A375 (cell line): ENCODE results near the gene TCTA. TPM values are rescaled to one million over a fixed set of nuclear protein-coding genes. Genes with fewer than 3 reads are reported as not detected.

ENCODE experiments used
- total RNA-seq: library from RNA; depleted of rRNA; stranded (reverse); fragments of >200 nt; shearing (Covaris generic); gene quantifications from 2 replicates; pipeline ENCODE4 v1.2.3, GENCODE V29; 2014; rRNA removed

Gene TCTA, protein sequence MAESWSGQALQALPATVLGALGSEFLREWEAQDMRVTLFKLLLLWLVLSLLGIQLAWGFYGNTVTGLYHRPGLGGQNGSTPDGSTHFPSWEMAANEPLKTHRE
- 11.1 and 14.8 TPM in 2 replicates for total RNA-seq

DNA sequence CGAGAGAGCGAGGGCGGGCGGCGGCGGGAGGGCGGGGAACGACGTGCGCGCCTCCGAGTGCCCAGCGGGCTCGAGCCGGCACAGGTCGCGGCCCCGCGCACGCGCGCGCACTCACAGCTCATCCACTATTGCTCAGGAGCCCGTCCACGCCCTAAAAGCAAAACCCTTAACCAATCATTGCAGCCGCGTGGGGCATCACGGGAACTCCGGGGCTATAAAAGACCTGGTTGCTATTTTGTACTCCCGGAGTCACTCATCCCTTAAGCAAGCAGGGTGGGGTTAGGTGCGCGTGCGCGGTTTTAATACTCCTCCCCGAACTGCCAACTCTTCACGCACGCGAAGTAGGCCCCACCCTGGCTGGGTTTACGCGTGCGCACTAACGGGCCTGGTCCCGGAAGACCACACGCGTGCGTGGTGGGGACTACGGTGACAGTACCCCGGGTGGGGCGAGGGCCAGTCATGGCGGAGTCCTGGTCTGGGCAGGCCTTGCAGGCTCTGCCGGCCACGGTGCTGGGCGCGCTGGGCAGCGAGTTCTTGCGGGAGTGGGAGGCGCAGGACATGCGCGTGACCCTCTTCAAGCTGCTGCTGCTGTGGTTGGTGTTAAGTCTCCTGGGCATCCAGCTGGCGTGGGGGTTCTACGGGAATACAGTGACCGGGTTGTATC, at the start of gene TCTA, which contains the start of gene RHOA:
TCTA (plus strand) TSS at position 456 of the 664 bp plus-strand sequence; CDS start at position 460, 4 bp downstream.
RHOA (minus strand) TSS at position 9 of the 664 bp plus-strand sequence. CDS start 36,387 bp downstream, outside the sequence.

DNA sequence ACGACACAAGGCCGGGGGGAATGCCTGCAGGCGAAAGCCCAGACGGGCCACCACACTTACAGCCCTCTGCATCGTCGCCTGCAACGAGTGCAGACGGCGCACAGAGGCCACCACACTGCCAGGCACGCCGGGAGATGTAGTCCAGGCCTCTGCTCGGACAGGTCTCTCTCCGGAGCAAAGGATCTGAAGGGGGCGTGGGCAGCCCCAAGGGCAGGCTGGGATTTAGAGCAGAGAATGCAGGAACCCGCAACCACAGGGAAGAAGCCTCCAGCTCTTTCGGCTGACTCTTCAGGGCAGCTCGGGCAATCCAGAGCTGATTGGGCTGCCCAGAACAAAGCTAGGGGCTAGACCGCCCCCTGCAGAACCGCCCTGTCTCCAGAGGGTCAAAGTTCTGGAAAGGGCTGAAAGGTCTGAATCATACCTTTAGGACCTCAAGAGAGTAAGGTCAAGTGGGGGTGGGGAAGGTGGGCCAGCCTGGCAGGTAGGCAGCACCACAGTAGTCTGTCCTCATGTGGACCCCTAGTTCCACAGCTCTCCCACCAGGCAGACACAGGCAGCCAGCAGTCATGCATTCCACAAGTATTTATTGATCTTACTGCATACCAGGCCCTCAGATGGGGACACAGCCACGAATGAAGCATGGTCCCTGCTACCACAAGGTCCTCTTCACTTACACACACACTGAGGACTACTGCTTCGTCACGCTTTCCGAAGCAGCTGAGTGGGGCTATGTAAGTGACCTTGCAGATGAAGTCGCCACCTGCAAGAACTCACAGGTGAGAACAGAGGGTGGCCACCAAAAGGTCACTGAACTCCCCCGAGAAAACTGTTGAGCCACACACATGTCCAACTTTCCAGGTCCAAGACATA, 10.4 kb downstream of the TCTA start, which contains the start of gene AMT:
AMT (minus strand) TSS at position 95 of the 870 bp plus-strand sequence; CDS start at position 72, 23 bp downstream.

Other genes starting within 250 kb of the TCTA start
- gene CCDC71, start 246.1 kb upstream of the TCTA start, total RNA-seq, result 35.7 and 39.9 TPM in 2 replicates
- 7.1 and 10.3 TPM in 2 replicates for gene KLHDC8B, start 240.8 kb upstream of the TCTA start, total RNA-seq
- 4.1 and 4.2 TPM in 2 replicates for gene C3orf62, start 135.2 kb upstream of the TCTA start, total RNA-seq
- 25.0 and 31.7 TPM in 2 replicates for gene USP4, start 72.4 kb upstream of the TCTA start, total RNA-seq
- 431 and 518 TPM in 2 replicates for gene GPX1, start 54.1 kb upstream of the TCTA start, total RNA-seq
- gene RHOA, start 447 bp upstream of the TCTA start, total RNA-seq, result 227 and 242 TPM in 2 replicates
- gene AMT, start 10.1 kb downstream of the TCTA start, total RNA-seq, result 1.8 and 2.0 TPM in 2 replicates
- 4.3 and 4.9 TPM in 2 replicates for gene NICN1, start 16.9 kb downstream of the TCTA start, total RNA-seq
- gene DAG1, start 57.8 kb downstream of the TCTA start, total RNA-seq, result 112 and 115 TPM in 2 replicates
- gene BSN, start 142.1 kb downstream of the TCTA start, total RNA-seq, result 0.57 and 1.3 TPM in 2 replicates